Activated T-helper 17 cell treated with anti-CD3 and anti-CD28 coated beads, Interleukin-2, amount 50 U/mL, for 72 hours (primary cell): Measurements from ENCODE around the gene ASCC1. TPM values are rescaled to one million over a fixed set of nuclear protein-coding genes. Genes with fewer than 3 reads are reported as not detected.
A peak's percentile ranks its signal among the peaks of the same experiment; 100 is the strongest.

Experiments used
- ATAC-seq: fragments of 150-1000 bp; cut with Tn5 transposase; replicated peaks from 2 replicates; pipeline ENCODE4 v1.10.0; 2021; ENCODE audit warnings: mild to moderate bottlenecking, moderate library complexity
- H3K27ac Mint-ChIP-seq: one replicate; pipeline ENCODE4 v1.8.0; 2022; ENCODE audit warnings: mixed read lengths
- H3K27me3 Mint-ChIP-seq: one replicate; pipeline ENCODE4 v1.8.0; 2022; ENCODE audit warnings: mixed read lengths
- H3K36me3 Mint-ChIP-seq: one replicate; pipeline ENCODE4 v1.8.0; 2022; ENCODE audit warnings: low read depth, mild to moderate bottlenecking, mixed read lengths
- H3K4me1 Mint-ChIP-seq: one replicate; pipeline ENCODE4 v1.8.0; 2022; ENCODE audit warnings: mixed read lengths
- H3K4me3 Mint-ChIP-seq: one replicate; pipeline ENCODE4 v1.8.0; 2022; ENCODE audit warnings: mild to moderate bottlenecking, mixed read lengths
- H3K9me3 Mint-ChIP-seq: one replicate; pipeline ENCODE4 v1.8.0; 2022; ENCODE audit warnings: mixed read lengths
- total RNA-seq, 2 donors: library from RNA; stranded (reverse); gene quantifications; one replicate each; pipeline ENCODE4 v1.2.3, GENCODE V29; 2022

The ASCC1 gene
- total RNA-seq, 2 donors from 2014 or later: 44.0 to 48.6 TPM

DNA sequence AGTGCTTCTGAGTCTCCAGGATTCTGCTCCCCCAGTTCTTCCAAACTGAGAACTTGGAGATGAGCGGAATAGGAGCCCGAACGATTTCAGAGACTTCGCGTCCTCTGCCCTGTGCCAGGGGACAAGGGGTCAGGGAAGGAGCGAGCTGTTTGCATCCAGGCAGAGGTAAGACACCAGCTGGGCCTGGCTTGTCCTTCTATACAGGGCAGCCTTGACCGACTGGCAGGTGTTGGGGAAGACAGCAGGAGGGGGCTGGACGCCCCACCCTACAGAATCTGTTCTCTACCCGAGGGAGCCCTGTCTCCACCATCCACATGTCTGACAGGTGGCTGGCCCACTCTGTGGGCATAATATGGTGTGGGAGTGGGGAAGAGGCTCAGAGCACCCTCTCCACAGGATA, 134.9 kb downstream of the ASCC1 start:
- H3K36me3 Mint-ChIP-seq: peaks cover 80% of the 10 kb centered on the region
- no peaks in the 10 kb centered on the region for H3K9me3 Mint-ChIP-seq
- H3K27ac Mint-ChIP-seq: peak overlapping the region; percentile 86
- no peaks in the 10 kb centered on the region for H3K27me3 Mint-ChIP-seq
- peak overlapping the region; percentile 58 for H3K4me3 Mint-ChIP-seq
- no peak for ATAC-seq
- peaks cover 67% of the 10 kb centered on the region for H3K4me1 Mint-ChIP-seq

DNA sequence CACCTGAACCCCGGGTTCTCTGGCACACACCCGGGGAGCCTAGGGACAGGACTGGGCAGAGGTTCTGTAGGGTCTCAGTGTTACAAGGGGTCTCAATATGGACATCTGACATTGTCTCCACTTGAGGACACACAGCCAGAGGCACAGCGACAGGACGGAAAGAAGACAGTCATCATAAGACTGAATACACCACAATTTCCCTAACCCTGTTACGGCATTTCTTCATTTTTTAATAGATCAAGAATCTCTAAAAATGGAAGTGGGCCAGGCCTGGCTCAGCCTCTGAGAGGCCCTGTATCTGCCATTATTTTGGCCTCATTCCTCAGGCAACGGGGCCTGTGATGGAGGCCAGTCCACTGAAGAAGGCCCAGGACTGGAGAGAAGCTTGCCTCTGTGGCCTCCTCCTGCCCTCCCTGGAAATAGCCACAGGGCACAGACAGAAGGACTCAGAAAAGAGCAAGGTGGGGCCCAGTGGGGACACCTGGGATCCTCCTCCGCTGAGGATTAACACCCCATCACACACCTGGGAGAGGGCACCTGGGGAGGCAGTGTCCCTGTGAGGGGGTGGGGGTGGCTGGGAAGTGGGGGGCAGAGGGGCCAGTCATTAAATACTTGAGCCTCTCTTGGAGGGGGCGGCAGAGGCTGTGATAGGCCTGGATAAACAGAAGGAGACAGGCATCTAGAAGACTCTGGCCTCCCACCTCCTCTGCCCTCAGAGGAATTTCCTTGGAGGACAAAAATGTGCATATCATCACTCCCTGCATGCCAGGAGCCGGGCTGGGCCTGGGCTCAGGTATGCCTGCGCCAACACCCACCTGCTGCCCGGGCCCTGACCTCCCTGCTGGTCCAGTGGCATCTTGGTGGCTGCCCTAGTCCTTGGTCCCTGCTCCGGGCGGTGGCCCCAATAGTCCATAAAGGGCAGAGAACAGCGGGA, 135.8 kb downstream of the ASCC1 start:
- no peaks in the 10 kb centered on the region for H3K9me3 Mint-ChIP-seq
- H3K4me3 Mint-ChIP-seq: peak overlapping the region; percentile 58
- H3K27me3 Mint-ChIP-seq: no peaks in the 10 kb centered on the region
- no peak for ATAC-seq
- H3K4me1 Mint-ChIP-seq: peaks cover 65% of the 10 kb centered on the region
- H3K27ac Mint-ChIP-seq: peak overlapping the region; percentile 46
- peaks cover 80% of the 10 kb centered on the region for H3K36me3 Mint-ChIP-seq

DNA sequence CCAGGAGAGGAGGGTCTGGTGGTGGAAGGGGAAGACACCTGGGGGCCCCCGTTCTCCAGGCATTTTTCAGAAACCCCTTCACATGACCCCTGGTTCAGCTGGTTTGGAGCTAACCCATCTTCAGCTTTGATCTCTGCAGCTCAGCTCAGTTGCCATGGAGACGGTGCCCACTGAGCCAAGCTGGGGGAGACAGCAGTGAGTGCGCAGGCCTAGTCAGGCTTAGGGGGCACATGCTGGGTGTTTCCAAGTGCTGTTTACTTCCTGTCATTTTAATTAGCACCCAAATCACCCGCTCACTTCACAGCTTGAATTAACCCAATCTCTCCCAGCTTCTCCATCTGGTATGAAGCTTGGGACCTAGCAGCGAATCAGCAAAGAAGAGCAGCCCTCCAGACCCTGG, 136.7 kb downstream of the ASCC1 start:
- ATAC-seq: no peak
- Mint-ChIP-seq H3K27me3 (no peaks in the 10 kb centered on the region), H3K4me3 (peak overlapping the region; percentile 58), H3K36me3 (peaks cover 80% of the 10 kb centered on the region), H3K27ac (peak overlapping the region; percentile 46), H3K4me1 (peaks cover 64% of the 10 kb centered on the region), H3K9me3 (no peaks in the 10 kb centered on the region)

DNA sequence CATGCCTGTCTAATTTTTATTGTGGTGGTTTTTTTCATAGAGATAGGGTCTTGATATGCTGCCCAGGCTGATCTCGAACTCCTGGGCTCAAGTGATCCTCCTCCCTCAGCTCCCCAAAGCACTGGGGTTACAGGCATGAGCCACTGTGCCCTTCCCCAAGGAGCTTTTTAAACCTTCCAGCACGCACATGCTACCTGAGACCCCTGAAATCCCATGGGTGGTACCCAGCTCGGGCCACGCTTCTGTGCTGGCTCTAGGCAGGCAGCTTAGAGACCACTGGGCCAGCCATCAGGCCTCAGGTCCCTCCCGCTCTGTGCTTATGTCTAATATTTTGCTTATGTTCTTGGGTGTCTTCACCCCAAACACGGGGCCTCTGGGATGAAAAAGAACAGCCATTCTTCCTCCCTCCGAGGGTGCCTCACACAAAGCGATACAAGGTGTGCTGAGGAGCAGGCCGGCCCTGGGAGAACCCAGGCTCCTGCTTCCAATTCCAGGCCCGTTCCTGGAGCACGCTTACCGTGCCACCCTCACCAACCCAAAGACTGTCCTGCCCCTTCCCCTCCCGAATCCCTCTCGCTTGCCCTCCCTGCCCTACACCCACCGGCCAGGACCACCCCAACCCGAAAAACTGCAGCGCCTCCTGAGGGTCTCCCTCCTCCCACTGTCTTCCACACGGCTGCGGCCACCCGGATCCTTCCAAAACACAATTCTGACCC, 138.6 kb downstream of the ASCC1 start:
- Mint-ChIP-seq H3K27ac (peak overlapping the region; percentile 69), H3K27me3 (no peaks in the 10 kb centered on the region), H3K4me3 (peak overlapping the region; percentile 66)

DNA sequence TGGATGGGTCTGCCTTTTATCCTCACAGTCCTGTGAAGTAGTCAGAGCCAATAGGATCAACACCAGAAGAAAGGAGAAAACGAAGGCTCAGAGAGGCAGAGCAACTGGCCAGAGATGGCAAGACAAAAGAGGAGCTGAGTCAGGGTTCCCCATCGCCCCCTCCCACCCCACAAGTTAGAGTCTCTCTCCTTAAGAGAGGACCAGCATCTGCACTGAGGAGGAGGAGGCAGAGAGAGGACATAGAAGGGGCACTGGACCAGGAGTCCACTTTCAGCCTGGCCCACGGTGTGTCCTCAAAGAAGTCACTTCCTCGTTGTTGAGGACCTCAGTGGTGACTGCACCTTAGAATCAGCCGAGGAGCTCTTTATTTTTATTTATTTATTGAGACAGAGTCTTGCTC, 139.3 kb downstream of the ASCC1 start:
- no peaks in the 10 kb centered on the region for H3K27me3 Mint-ChIP-seq
- H3K27ac Mint-ChIP-seq: peak overlapping the region; percentile 69
- ATAC-seq: peak; percentile 12
- peaks cover 53% of the 10 kb centered on the region for H3K4me1 Mint-ChIP-seq
- peak overlapping the region; percentile 66 for H3K4me3 Mint-ChIP-seq
- no peaks in the 10 kb centered on the region for H3K9me3 Mint-ChIP-seq
- H3K36me3 Mint-ChIP-seq: peaks cover 79% of the 10 kb centered on the region

More for the DNA sequence above, 138.6 kb downstream of the ASCC1 start:
- peaks cover 78% of the 10 kb centered on the region for H3K36me3 Mint-ChIP-seq
- no peaks in the 10 kb centered on the region for H3K9me3 Mint-ChIP-seq
- no peak for ATAC-seq
- peaks cover 53% of the 10 kb centered on the region for H3K4me1 Mint-ChIP-seq

DNA sequence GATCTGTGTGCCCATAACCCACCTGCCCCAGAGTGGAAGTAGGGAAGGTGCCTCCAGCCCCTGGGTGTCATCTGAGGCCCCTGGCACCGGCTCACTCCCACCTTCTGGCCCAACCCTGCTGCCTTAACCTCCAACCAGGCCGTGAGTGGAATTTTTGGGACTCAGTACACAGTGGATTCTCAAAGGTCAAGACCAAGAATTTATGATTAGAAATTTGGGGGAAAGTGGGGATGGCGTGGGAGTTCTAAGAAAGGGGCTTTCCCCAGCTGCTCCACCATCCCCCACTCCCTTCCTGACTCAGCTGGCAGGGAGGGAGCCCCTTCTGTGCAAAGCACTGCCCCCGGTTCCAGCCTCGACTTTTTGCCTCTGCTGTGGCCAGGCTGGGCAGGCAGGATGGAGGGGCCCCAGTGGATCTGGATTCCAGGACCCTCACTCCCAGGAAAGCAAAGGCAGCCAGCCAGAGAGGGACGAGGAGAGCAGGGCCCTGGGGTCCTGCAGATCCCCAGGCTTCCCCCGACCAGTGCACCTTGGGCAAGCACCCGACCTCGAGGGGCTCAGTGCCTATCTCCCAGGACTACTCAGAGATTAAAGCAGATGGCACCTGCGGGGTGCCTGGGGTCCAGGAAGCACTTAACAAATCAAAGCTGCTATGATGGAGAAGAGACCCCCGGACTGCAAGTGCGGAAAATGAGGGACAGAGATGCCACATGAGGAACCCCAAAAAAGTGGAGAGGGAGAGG, 140.5 kb downstream of the ASCC1 start:
- peaks cover 51% of the 10 kb centered on the region for H3K4me1 Mint-ChIP-seq
- peak overlapping the region; percentile 66 for H3K4me3 Mint-ChIP-seq
- ATAC-seq: peak; percentile 15
- H3K9me3 Mint-ChIP-seq: no peaks in the 10 kb centered on the region
- peak overlapping the region; percentile 69 for H3K27ac Mint-ChIP-seq
- peaks cover 84% of the 10 kb centered on the region for H3K36me3 Mint-ChIP-seq
- no peaks in the 10 kb centered on the region for H3K27me3 Mint-ChIP-seq

DNA sequence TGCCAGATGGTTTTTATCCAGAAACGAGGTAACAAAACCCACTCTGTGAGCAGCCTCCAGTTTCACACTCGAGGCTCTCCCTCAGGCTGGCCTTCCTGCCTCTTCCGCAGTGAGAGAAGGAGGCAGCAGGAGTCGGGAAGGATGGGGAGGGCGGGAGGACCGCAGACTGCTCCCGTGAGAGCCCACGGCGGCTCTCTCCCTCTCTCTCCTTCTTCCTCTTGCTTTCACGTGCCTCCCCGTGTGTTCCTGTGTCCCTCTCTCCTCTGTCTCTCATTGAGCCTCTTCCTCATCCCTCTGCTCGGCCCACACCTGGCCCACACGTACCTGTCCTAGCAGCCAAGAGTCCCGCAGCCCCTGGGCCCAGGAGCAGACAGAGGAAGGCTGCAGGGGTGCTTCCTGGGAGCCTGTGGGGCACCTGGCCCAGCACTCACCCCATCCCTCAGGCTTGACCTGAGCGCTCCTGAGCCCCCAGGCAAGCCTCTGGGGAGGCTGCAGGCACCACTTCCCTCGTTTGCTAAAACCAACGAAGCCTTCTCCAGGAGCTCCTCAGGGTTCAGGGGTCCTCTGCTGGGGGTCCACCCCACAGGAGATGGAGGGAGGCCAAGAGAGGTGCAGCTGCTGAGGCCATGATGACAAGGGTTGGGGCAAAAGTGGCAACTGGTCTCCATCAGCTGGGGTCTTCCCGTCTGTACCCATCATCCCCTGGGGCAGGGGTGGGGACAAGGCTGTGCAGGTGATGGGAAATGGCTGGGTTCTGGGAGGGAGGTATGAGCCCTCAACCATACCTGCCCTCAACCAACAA, 141.3 kb downstream of the ASCC1 start:
- H3K36me3 Mint-ChIP-seq: peaks cover 86% of the 10 kb centered on the region
- no peaks in the 10 kb centered on the region for H3K9me3 Mint-ChIP-seq
- peaks cover 45% of the 10 kb centered on the region for H3K4me1 Mint-ChIP-seq
- H3K4me3 Mint-ChIP-seq: peak overlapping the region; percentile 66
- peak overlapping the region; percentile 69 for H3K27ac Mint-ChIP-seq
- ATAC-seq: no peak
- no peaks in the 10 kb centered on the region for H3K27me3 Mint-ChIP-seq

DNA sequence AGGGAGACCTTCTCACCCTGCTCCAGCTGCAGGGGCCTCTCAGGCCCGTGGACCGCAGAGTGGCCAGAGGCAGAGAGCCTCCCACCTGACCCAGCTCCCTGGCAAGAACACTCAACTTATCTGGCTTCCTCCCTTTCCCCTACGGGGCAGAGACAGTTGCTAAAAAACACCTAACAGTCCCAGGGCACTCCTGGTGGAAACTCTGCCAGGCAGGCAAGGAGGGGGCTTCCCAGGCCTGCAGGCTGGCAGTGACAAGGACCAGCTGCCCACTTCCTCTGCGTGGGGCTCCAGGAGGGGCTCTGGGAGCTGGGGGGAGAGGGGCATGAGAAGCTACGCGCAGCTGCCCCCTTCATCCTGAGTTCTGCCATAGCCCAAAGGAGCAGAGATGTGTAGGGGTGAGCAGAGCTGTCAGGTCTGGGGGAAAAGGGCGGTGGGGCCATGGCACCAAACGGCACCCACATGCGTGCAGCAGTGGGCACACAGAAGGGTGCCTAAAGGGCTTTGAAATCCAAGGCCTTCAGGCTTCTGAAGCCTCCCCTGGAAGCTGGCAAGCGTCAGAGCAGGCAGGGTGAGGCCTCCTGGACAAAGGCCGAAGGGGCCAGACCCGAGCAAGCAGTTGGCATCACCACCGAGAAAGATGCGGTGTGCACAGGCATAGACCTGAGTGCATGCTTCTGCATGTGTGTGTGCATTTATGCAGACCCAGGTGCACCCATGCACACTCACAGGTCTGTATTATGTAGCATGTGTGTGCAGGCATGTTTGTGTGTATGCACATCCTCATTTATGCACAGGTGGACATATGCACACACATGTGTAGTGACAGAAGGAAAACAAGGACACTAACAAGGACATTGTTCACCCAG, 142.1 kb downstream of the ASCC1 start:
- ATAC-seq: no peak
- H3K36me3 Mint-ChIP-seq: peaks cover 88% of the 10 kb centered on the region
- H3K27me3 Mint-ChIP-seq: no peaks in the 10 kb centered on the region
- no peak overlapping the region for H3K27ac Mint-ChIP-seq
- H3K4me3 Mint-ChIP-seq: no peak overlapping the region
- H3K4me1 Mint-ChIP-seq: peaks cover 43% of the 10 kb centered on the region
- H3K9me3 Mint-ChIP-seq: no peaks in the 10 kb centered on the region

DNA sequence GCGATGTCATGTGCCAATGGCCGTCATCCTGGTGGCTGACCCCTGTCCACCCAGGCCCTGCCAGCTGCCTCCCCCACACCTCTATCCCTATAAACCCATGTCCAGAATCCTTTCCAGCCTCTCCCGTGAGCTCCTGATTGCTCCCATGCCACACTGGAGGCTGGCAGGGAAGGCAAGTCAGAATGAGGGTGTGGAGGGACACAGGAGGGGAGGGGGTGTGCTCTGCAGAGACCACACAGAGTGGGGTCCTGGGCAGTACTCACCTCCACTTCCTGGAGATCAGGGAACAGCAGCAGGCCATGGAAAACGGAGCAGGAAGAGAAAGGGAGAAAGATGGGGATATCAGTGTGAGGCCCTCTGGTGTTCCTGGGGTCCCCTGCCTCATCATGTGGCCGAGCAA, 143.4 kb downstream of the ASCC1 start:
- Mint-ChIP-seq H3K27me3 (no peaks in the 10 kb centered on the region), H3K27ac (peak overlapping the region; percentile 61), H3K36me3 (peaks cover 91% of the 10 kb centered on the region), H3K4me3 (no peak overlapping the region), H3K9me3 (no peaks in the 10 kb centered on the region), H3K4me1 (peaks cover 33% of the 10 kb centered on the region)
- no peak for ATAC-seq

DNA sequence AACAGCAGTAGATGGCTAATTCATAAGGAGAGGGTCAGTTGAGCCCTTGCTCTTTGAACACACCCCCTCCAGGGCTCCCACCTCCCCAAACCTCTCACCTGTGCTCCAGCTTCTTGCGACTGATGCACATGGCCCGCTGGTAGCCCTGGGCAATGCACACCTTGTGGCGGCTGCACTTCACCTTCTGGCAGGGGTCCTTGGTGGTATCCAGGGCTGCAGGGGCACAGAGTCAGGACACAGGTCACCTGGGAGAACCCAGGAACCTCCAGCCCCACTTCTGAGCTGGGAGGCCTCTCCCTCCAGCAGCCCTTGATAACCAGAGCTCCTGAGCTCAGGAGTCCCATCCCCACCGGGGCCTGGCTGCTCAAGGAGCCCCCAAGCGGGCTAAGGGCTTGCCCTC, 144.0 kb downstream of the ASCC1 start:
- Mint-ChIP-seq H3K4me1 (peaks cover 30% of the 10 kb centered on the region), H3K27ac (no peak overlapping the region), H3K4me3 (no peak overlapping the region), H3K9me3 (no peaks in the 10 kb centered on the region), H3K36me3 (peaks cover 92% of the 10 kb centered on the region), H3K27me3 (no peaks in the 10 kb centered on the region)
- ATAC-seq: no peak

DNA sequence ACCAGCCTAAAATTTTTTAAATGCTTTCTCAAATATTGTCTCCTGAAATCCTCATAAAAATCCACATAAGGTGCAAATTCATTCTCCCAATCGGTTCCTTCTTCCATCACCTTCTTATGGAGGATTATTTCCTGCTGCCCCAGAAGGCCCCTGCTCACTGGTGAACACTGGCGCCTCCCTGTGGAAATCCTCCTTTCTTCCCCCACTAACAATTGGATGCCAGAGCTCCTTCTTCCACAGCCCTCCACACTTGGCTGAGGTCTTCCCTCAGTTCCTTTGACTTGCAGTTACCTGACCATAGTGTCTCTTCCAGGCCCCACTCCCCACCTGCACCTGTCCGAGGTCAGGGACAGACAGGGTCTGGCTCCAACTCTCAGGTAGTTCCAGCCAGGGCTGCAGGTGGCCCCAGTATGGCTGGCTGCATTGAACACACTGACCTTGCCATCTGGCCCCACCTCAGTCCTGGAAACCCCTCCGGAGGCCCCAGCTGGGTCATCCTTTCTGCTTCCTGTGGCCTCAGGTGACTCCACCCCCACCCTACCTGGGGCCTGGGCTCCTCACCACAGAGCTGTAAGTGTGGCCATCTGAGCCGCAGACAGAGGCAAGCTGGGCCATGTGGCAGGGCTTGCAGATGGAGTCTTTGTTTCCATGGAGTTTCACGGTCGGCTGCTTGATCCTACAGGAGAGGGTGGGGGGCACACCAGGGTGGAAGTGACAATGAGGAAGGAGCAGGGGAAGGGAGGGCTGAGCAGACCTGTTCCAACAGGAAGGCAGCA, 146.1 kb downstream of the ASCC1 start:
- no peaks in the 10 kb centered on the region for H3K27me3 Mint-ChIP-seq
- H3K9me3 Mint-ChIP-seq: no peaks in the 10 kb centered on the region
- no peak overlapping the region for H3K4me3 Mint-ChIP-seq
- peaks cover 96% of the 10 kb centered on the region for H3K36me3 Mint-ChIP-seq
- peaks cover 17% of the 10 kb centered on the region for H3K4me1 Mint-ChIP-seq
- no peak for ATAC-seq
- peak overlapping the region; percentile 53 for H3K27ac Mint-ChIP-seq

DNA sequence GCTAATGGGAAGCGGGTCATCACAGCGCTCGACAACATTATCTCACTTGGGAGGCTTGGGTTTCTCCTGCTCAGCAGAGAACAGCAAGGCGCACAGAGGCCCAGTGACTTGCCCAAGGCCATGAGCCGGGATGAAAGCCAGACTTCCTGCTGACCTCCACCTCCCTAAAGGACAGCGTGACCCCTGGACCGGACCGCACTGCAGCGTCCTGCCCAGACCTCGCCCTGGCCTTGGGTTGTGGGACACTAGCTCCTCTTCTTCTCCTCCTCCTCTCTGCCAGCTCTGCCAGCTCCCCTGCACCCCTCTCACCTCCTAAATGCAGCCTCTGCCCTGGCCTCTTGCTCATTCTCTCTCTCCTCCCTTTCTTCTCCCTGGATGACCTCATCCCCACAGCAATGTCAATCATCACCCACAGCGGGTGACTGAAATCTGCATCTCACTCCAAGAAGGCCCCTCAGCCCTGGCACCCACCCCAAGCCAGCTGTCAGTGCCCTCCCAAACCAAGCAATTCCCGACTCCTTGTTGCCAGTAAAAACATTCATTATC, 147.1 kb downstream of the ASCC1 start:
- peak overlapping the region; percentile 53 for H3K27ac Mint-ChIP-seq
- ATAC-seq: peak; percentile 69

More for the DNA sequence above, 147.1 kb downstream of the ASCC1 start:
- H3K9me3 Mint-ChIP-seq: no peaks in the 10 kb centered on the region
- peaks cover 9% of the 10 kb centered on the region for H3K4me1 Mint-ChIP-seq
- H3K27me3 Mint-ChIP-seq: no peaks in the 10 kb centered on the region
- peaks cover 98% of the 10 kb centered on the region for H3K36me3 Mint-ChIP-seq
- H3K4me3 Mint-ChIP-seq: no peak overlapping the region
